NCI-H1092 treated with DMSO at 0.1 percent for 48 hours (cell line): ENCODE data around the gene MPC1.
A peak's percentile ranks its signal among the peaks of the same experiment; 100 is the strongest.
"Not testable (repeated sequence)": the region's sequence is repeated elsewhere in the genome, so short reads cannot be mapped to it uniquely, and the experiment has no call there.

Source experiments
- DNase-seq: peaks from one replicate; lab custom pipeline; 2025; lab: John Stamatoyannopoulos, UW

Gene MPC1

GRCh38 chr6:166345672-166346071 is 37.1 kb downstream of the MPC1 start:
- DNase-seq, result not testable (repeated sequence)

GRCh38 chr6:166344921-166345320 is 37.8 kb downstream of the MPC1 start:
- not testable (repeated sequence) for DNase-seq

- no peak for DNase-seq
Measured at GRCh38 chr6:166344240-166344639, 38.5 kb downstream of the MPC1 start.

- DNase-seq, result no peak
Measured at GRCh38 chr6:166343150-166343487, 39.6 kb downstream of the MPC1 start.

- peak; percentile 80 for DNase-seq
Measured at GRCh38 chr6:166342349-166343149, 40.2 kb downstream of the MPC1 start, which contains the start of gene SFT2D1. Gene SFT2D1, minus strand, starts transcription at chr6:166342545. Its CDS starts 64 bp downstream, at chr6:166342481.

- DNase-seq, result peak; percentile 16
Measured at GRCh38 chr6:166341977-166342348, 40.8 kb downstream of the MPC1 start.

- no peak for DNase-seq
Measured at GRCh38 chr6:166341464-166341863, 41.3 kb downstream of the MPC1 start.

- DNase-seq, result no peak
Measured at GRCh38 chr6:166338854-166339253, 43.9 kb downstream of the MPC1 start.

- no peak for DNase-seq
Measured at GRCh38 chr6:166336847-166337246, 45.9 kb downstream of the MPC1 start.

- DNase-seq, result no peak
Measured at GRCh38 chr6:166335378-166336302, 47.1 kb downstream of the MPC1 start.

GRCh38 chr6:166334878-166335277 is 47.9 kb downstream of the MPC1 start:
- DNase-seq, result no peak

GRCh38 chr6:166333172-166333995 is 49.4 kb downstream of the MPC1 start:
- no peak for DNase-seq

- no peak for DNase-seq
Measured at GRCh38 chr6:166331503-166332415, 51.0 kb downstream of the MPC1 start.

GRCh38 chr6:166330612-166331011 is 52.1 kb downstream of the MPC1 start:
- DNase-seq, result no peak

- DNase-seq, result no peak
Measured at GRCh38 chr6:166325383-166326042, 57.2 kb downstream of the MPC1 start.

GRCh38 chr6:166323395-166323794 is 59.3 kb downstream of the MPC1 start:
- DNase-seq, result no peak

GRCh38 chr6:166318649-166319600 is 63.8 kb downstream of the MPC1 start:
- DNase-seq, result no peak

- DNase-seq, result no peak
Measured at GRCh38 chr6:166318227-166318626, 64.5 kb downstream of the MPC1 start.
